Myocyte (in vitro differentiated cells): Measurements from ENCODE around the gene SLC35F5. TPM values are rescaled to one million over a fixed set of nuclear protein-coding genes. Genes with fewer than 3 reads are reported as not detected.
"Not testable (repeated sequence)": the region's sequence is repeated elsewhere in the genome, so short reads cannot be mapped to it uniquely, and the experiment has no call there.

Experiments used
- DNase-seq: peaks from one replicate; pipeline ENCODE4 v3.0.0-alpha.2; 2012; ENCODE audit warnings: low read depth
- microRNA-seq: library from miRNA; unstranded; fragments of <30 nt; microRNA quantifications from one replicate; pipeline ENCODE4, GENCODE V29; 2016
- total RNA-seq: library from RNA; depleted of rRNA; stranded (reverse); fragments of >200 nt; gene quantifications from 2 replicates; pipeline ENCODE4 v1.2.3, GENCODE V29; 2014

The SLC35F5 gene
- total RNA-seq, 1 donor from 2014 or later = 220 TPM

GRCh38 chr2:113698251-113698650 lies 58.2 kb downstream of the SLC35F5 start:
- not testable (repeated sequence) for DNase-seq

- no peak for DNase-seq
Measured at GRCh38 chr2:113697516-113697915, 58.9 kb downstream of the SLC35F5 start.

GRCh38 chr2:113694438-113694837 lies 62.0 kb downstream of the SLC35F5 start:
- DNase-seq = no peak

- DNase-seq = peak; percentile 18
Measured at GRCh38 chr2:113692698-113693428, 63.6 kb downstream of the SLC35F5 start.

- DNase-seq = not testable (repeated sequence)
Measured at GRCh38 chr2:113690871-113691270, 65.6 kb downstream of the SLC35F5 start.

- DNase-seq = no peak
Measured at GRCh38 chr2:113686537-113686936, 69.9 kb downstream of the SLC35F5 start.

GRCh38 chr2:113685471-113685870 lies 71.0 kb downstream of the SLC35F5 start:
- no peak for DNase-seq

GRCh38 chr2:113679457-113679856 lies 77.0 kb downstream of the SLC35F5 start:
- no peak for DNase-seq

- DNase-seq = no peak
Measured at GRCh38 chr2:113677330-113677729, 79.1 kb downstream of the SLC35F5 start.

GRCh38 chr2:113676623-113677266 lies 79.7 kb downstream of the SLC35F5 start:
- DNase-seq = no peak

- DNase-seq = no peak
Measured at GRCh38 chr2:113675875-113676274, 80.6 kb downstream of the SLC35F5 start.

- DNase-seq = no peak
Measured at GRCh38 chr2:113672326-113672932, 84.0 kb downstream of the SLC35F5 start.

- DNase-seq = not testable (repeated sequence)
Measured at GRCh38 chr2:113669013-113669412, 87.4 kb downstream of the SLC35F5 start.

GRCh38 chr2:113664761-113665533 lies 91.5 kb downstream of the SLC35F5 start:
- not testable (repeated sequence) for DNase-seq

- DNase-seq = not testable (repeated sequence)
Measured at GRCh38 chr2:113663285-113664060, 93.0 kb downstream of the SLC35F5 start.

Small RNA genes within 50 kb of the gene (microRNA-seq; reads per million reads assigned to microRNA genes)
- not detected for gene MIR4782

Other genes with a start within 250 kb of the SLC35F5 start
- 7.2 and 9.1 TPM in 2 replicates for gene RABL2A, start 129.4 kb downstream of the SLC35F5 start, total RNA-seq
- gene ACTR3, start 133.4 kb upstream of the SLC35F5 start, total RNA-seq = 224 and 285 TPM in 2 replicates